ENCODE results near the gene SIPA1.

DNA sequence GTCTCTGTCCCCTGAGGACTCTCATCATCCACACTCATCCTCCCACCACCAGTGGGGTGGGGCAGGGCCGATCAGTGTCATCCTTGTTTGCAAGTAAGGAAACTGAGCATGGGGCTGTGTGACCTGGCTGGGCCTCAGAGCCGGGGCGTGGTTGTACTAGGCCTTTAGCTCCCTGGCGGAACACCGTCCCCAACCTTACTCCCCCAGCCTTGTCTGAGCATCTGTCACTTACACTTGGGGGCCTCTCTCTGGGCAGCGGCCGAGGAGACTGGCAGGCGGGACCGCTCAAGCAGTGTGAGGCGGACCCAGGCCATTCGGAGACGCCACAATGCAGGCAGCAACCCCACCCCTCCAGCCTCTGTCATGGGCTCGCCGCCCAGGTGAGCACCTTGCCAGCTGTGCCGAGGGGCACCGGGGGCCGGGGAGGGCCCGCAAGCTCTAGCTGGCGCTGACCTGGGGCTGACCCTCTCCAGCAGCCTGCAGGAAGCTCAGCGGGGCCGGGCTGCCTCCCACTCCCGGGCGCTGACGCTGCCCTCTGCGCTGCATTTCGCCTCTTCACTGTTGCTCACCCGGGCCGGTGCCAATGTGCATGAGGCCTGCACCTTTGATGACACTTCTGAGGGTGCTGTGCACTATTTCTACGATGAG, 18.5 kb upstream of the SIPA1 start:
- TF ChIP-seq POLR2AphosphoS5 (IDR thresholded peaks at IDR 0.05; ENCODE audit: borderline replicate concordance, low read depth, low read length) = no peak
- TF ChIP-seq EZH2 (IDR thresholded peaks at IDR 0.05) = no peak
